Kidney epithelial cell (primary cell): ENCODE measurements around the gene RASD1. TPM values are rescaled to one million over a fixed set of nuclear protein-coding genes. Genes with fewer than 3 reads are reported as not detected.

ENCODE experiments used
- DNase-seq: peaks from one replicate; pipeline ENCODE4 v3.0.0-alpha.2; 2010; ENCODE audit warnings: low read depth
- H3K27me3 ChIP-seq: 2 replicates; pipeline ENCODE4 v1.6.0; 2011; ENCODE audit warnings: low read length; ENCODE audit not compliant: control insufficient read depth, insufficient read depth
- H3K36me3 ChIP-seq: 2 replicates; pipeline ENCODE4 v1.5.1; 2011; ENCODE audit warnings: low read length; ENCODE audit not compliant: control insufficient read depth, insufficient read depth
- H3K4me3 ChIP-seq: 2 replicates; pipeline ENCODE4 v1.5.1; 2011; ENCODE audit warnings: low read depth, mild to moderate bottlenecking, control low read depth, low read length
- CTCF ChIP-seq: IDR thresholded peaks from 2 replicates; pipeline ENCODE4 v1.5.1; 2011; ENCODE audit warnings: mild to moderate bottlenecking, moderate library complexity, low read length, control low read depth, inconsistent platforms; ENCODE audit not compliant: insufficient read depth, poor library complexity, severe bottlenecking
- total RNA-seq: library from RNA; depleted of rRNA; stranded (reverse); fragments of >200 nt; gene quantifications from 2 replicates; pipeline ENCODE4 v1.2.3, GENCODE V29; 2015

The RASD1 gene
- total RNA-seq, 1 donor from 2014 or later: 0.17 TPM

- Histone ChIP-seq H3K4me3 (no peak overlapping the region), H3K27me3 (no peaks in the 10 kb centered on the region), H3K36me3 (no peaks in the 10 kb centered on the region)
- no peak for DNase-seq
- no peak for TF ChIP-seq CTCF
Measured at GRCh38 chr17:17536702-17537101, 40.5 kb upstream of the RASD1 start.

GRCh38 chr17:17535957-17536356 lies 39.8 kb upstream of the RASD1 start:
- TF ChIP-seq CTCF: no peak
- DNase-seq: no peak
- H3K36me3 ChIP-seq: no peaks in the 10 kb centered on the region
- no peak overlapping the region for H3K4me3 ChIP-seq
- no peaks in the 10 kb centered on the region for H3K27me3 ChIP-seq

GRCh38 chr17:17533901-17534441 lies 37.8 kb upstream of the RASD1 start:
- Histone ChIP-seq H3K27me3 (no peaks in the 10 kb centered on the region), H3K36me3 (no peaks in the 10 kb centered on the region), H3K4me3 (no peak overlapping the region)
- DNase-seq: no peak
- no peak for TF ChIP-seq CTCF

GRCh38 chr17:17532991-17533390 lies 36.8 kb upstream of the RASD1 start:
- H3K4me3 ChIP-seq: no peak overlapping the region
- DNase-seq: no peak
- TF ChIP-seq CTCF: no peak
- no peaks in the 10 kb centered on the region for H3K36me3 ChIP-seq
- H3K27me3 ChIP-seq: no peaks in the 10 kb centered on the region

- H3K4me3 ChIP-seq: no peak overlapping the region
- no peak for TF ChIP-seq CTCF
- no peaks in the 10 kb centered on the region for H3K36me3 ChIP-seq
- H3K27me3 ChIP-seq: no peaks in the 10 kb centered on the region
- no peak for DNase-seq
Measured at GRCh38 chr17:17531156-17531555, 35.0 kb upstream of the RASD1 start.

- TF ChIP-seq CTCF: no peak
- DNase-seq: no peak
- Histone ChIP-seq H3K36me3 (no peaks in the 10 kb centered on the region), H3K27me3 (no peaks in the 10 kb centered on the region), H3K4me3 (no peak overlapping the region)
Measured at GRCh38 chr17:17528696-17529652, 32.8 kb upstream of the RASD1 start.
